Measurements from ENCODE around the gene HEPH.

HEPH gene

GRCh38 chrX:66255359-66255967 lies 91.4 kb downstream of the HEPH start:
- POLR2A ChIA-PET: no interaction called here
- no peak for DNase-seq (ENCODE audit: extremely low spot score)
- no peak for TF ChIP-seq CTCF (IDR thresholded peaks at IDR 0.05; ENCODE audit: control extremely low read depth, extremely low read depth, low read depth, missing control alignments)
- CTCF ChIA-PET: no interaction called here

GRCh38 chrX:66262807-66263206 lies 98.8 kb downstream of the HEPH start:
- ChIA-PET POLR2A (no interaction called here), CTCF (no interaction called here)
- TF ChIP-seq CTCF (IDR thresholded peaks at IDR 0.05; ENCODE audit: control extremely low read depth, extremely low read depth, low read depth, missing control alignments): no peak
- DNase-seq (ENCODE audit: extremely low spot score): no peak
